Measurements from ENCODE around the gene KITLG.

- TF ChIP-seq EZH2 (IDR thresholded peaks at IDR 0.05; ENCODE audit: insufficient read depth, low read length) = no peak
- TF ChIP-seq CTCF (IDR thresholded peaks at IDR 0.05; ENCODE audit: insufficient read depth, low read depth, low read length) = no peak
Measured at GRCh38 chr12:88579601-88580050, 645 bp downstream of the KITLG start.

Measured in astrocyte (in vitro differentiated cells and primary cell).